Measurements from ENCODE around the gene SND1.

- TF ChIP-seq CREB5 (CRISPR knock-in tag; IDR thresholded peaks at IDR 0.05; ENCODE audit: low read depth) = no peak
- TF ChIP-seq SNAI2 (CRISPR knock-in tag; IDR thresholded peaks at IDR 0.05) = no peak
- no peak for TF ChIP-seq ARNTL (CRISPR knock-in tag; IDR thresholded peaks at IDR 0.05; ENCODE audit: borderline replicate concordance, low read depth)
- TF ChIP-seq PATZ1 (CRISPR knock-in tag; IDR thresholded peaks at IDR 0.05; ENCODE audit: borderline replicate concordance) = no peak
- no peak for TF ChIP-seq PPARA (CRISPR knock-in tag; IDR thresholded peaks at IDR 0.05; ENCODE audit: borderline replicate concordance)
- no peak for TF ChIP-seq TCF4 (CRISPR knock-in tag; IDR thresholded peaks at IDR 0.05; ENCODE audit: borderline replicate concordance)
- TF ChIP-seq TSHZ2 (CRISPR knock-in tag; IDR thresholded peaks at IDR 0.05) = no peak
- no peak for TF ChIP-seq CSDC2 (CRISPR knock-in tag; IDR thresholded peaks at IDR 0.05)
- no peak for TF ChIP-seq ESRRG (CRISPR knock-in tag; IDR thresholded peaks at IDR 0.05)
These were observed 465.7 kb downstream of the SND1 start for GRCh38 chr7:128117691-128118090.
